Fibroblast of the aortic adventitia (primary cell): ENCODE measurements around the gene NXN. TPM values are rescaled to one million over a fixed set of nuclear protein-coding genes. Genes with fewer than 3 reads are reported as not detected.
"Not testable (repeated sequence)": the region's sequence is repeated elsewhere in the genome, so short reads cannot be mapped to it uniquely, and the experiment has no call there.

ENCODE experiments used
- DNase-seq: peaks from one replicate; pipeline ENCODE4 v3.0.0-alpha.2; 2010; ENCODE audit warnings: low read depth
- H3K4me3 ChIP-seq: 2 replicates; pipeline ENCODE4 v1.5.1; 2011; ENCODE audit warnings: low read depth, mild to moderate bottlenecking, control low read depth, low read length, moderate library complexity
- total RNA-seq: library from RNA; depleted of rRNA; stranded (reverse); fragments of >200 nt; gene quantifications from 2 replicates; pipeline ENCODE4 v1.2.3, GENCODE V29; 2012; ENCODE audit warnings: low replicate concordance
- TF ChIP-seq, protein P1 (sequence below): IDR thresholded peaks from 2 replicates; pipeline ENCODE4 v1.5.1; 2011; ENCODE audit warnings: mild to moderate bottlenecking, low read length, control low read depth, inconsistent platforms; ENCODE audit not compliant: insufficient read depth

The NXN gene
- total RNA-seq, 1 donor = 18.1 TPM

DNA sequence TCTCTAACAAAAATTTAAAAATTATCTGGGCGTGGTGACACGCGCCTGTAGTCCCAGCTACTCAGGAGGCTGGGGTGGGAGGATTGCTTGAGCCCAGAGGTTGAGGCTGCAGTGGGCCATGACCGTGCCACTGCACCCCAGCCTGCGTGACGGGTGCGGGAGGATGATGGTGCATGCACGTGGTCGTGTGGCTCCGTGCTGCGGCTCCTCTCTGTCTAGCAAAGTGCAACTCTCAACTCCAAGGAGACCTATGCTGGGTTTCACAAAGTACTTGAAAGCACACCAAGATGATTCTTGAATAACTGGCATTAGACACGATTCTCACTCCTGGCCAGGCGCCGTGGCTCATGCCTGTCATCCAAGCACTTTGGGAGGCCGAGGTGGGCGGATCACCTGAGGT lies 25.8 kb downstream of the NXN start:
- no peak overlapping the region for H3K4me3 ChIP-seq
- TF ChIP-seq, protein P1, sequence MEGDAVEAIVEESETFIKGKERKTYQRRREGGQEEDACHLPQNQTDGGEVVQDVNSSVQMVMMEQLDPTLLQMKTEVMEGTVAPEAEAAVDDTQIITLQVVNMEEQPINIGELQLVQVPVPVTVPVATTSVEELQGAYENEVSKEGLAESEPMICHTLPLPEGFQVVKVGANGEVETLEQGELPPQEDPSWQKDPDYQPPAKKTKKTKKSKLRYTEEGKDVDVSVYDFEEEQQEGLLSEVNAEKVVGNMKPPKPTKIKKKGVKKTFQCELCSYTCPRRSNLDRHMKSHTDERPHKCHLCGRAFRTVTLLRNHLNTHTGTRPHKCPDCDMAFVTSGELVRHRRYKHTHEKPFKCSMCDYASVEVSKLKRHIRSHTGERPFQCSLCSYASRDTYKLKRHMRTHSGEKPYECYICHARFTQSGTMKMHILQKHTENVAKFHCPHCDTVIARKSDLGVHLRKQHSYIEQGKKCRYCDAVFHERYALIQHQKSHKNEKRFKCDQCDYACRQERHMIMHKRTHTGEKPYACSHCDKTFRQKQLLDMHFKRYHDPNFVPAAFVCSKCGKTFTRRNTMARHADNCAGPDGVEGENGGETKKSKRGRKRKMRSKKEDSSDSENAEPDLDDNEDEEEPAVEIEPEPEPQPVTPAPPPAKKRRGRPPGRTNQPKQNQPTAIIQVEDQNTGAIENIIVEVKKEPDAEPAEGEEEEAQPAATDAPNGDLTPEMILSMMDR = no peak
- DNase-seq = no peak

DNA sequence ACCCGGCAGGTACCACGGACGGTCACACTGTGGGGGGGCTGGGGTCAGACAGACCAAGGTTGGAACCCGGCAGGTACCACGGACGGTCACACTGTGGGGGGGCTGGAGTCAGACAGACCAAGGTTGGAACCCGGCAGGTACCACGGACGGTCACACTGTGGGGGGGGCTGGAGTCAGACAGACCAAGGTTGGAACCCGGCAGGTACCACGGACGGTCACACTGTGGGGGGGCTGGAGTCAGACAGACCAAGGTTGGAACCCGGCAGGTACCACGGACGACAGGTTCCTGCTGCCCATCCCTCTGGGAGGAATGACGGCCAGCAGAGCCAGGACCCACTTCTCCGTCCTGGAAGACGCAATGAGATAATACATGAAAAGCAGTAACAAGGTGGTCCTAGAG lies 27.0 kb downstream of the NXN start:
- H3K4me3 ChIP-seq = not testable (repeated sequence)

DNA sequence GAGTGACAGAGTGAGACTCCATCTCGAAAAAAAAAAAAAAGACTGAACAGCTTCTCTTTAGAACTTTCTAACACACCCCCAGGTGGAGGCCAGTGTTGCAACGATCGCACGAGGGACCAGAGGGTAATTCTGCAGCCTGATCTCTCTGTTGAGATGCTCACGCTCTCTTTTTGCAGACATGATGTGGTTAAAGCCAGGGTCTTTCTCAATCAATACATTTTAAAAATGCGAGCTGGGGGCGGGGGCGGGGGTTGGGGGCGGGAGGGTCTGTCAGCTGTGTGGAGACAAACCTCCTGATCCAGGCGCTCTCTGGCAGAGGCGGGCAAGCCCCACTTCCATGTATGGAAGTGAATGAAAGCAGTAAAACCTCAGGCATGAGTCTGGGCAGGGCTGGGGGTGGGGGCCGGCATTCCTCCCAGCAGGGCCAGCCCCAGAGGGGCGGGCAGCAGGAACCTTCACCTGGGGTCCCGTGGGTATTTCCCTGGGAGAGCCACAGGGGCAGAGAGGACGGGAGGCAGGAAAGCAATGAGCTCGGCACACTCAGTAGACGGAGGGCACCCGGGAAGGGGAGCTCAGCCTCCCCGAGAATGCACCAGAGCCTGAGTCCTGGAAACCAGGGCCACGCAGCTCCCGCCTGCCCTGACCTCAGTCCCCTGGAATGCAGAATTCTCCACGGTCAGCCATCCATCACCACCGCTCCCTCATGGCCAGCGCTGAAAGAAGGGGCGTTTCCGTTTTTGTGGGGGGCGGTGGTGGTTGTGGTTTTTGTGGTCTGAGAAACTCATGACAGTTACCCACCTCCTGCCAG lies 28.0 kb downstream of the NXN start:
- TF ChIP-seq, protein P1 = no peak
- no peak overlapping the region for H3K4me3 ChIP-seq
- DNase-seq = peak; percentile 74

More for the DNA sequence above, 27.0 kb downstream of the NXN start:
- not testable (repeated sequence) for DNase-seq

DNA sequence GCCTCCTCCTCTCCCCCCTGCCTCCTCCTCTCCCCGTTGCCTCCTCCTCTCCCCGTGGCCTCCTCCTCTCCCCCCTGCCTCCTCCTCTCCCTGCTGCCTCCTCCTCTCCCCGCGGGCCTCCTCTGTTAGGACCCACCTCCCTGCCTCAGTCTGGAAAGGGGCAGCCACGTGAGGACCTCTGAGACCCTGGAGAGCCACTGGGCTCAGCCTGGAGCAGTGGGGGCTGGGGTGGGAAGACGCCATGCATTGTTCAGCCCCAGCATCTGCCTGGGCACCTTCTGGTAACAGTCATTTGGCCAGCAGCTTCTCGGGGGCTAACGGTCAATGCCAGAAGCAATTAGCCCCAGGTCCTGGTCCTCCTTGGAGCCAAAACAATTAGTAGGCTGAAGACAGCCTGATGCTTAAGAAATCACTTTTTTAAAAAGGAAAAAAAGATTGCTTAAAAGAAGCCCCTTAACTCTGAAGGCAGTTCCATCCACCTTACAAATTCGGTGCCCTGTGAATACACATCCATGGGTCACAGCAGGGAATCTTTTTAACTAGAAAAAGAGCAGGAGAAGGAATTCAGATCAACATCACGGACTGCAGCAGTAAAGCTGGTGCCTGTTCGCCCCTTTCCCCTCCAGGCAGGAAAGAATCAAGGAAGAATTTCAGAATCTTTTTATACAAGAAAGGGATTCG lies 29.8 kb downstream of the NXN start:
- DNase-seq = no peak
- TF ChIP-seq, protein P1 = no peak

DNA sequence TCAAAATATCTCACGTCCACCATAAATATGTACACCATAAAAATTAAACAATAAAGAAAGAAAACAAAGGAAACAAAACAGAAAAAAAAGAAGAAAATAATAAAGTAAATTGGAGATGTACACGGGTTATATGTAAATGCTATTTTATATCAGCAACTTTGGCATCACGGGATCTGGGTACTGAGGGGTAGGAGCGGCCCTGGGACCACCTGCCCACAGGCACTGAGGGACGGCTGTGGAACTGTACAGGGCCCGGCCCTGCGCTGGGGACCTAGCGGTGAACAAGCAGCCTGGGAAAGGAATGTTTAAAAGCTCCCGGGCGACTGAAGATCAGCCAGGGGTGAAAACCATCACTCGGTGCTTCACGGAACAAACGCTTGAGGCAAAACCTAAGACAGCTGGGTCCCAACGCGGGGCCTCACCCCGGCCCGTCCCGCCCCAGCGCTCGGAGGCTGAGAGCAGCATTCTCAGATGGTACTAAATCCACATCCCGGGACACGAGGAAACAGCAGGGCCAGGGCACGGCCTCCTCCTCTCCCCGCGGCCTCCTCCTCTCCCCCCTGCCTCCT lies 31.2 kb downstream of the NXN start:
- TF ChIP-seq, protein P1 = no peak
- DNase-seq = no peak
- no peak overlapping the region for H3K4me3 ChIP-seq

More for the DNA sequence above, 29.8 kb downstream of the NXN start:
- no peak overlapping the region for H3K4me3 ChIP-seq

DNA sequence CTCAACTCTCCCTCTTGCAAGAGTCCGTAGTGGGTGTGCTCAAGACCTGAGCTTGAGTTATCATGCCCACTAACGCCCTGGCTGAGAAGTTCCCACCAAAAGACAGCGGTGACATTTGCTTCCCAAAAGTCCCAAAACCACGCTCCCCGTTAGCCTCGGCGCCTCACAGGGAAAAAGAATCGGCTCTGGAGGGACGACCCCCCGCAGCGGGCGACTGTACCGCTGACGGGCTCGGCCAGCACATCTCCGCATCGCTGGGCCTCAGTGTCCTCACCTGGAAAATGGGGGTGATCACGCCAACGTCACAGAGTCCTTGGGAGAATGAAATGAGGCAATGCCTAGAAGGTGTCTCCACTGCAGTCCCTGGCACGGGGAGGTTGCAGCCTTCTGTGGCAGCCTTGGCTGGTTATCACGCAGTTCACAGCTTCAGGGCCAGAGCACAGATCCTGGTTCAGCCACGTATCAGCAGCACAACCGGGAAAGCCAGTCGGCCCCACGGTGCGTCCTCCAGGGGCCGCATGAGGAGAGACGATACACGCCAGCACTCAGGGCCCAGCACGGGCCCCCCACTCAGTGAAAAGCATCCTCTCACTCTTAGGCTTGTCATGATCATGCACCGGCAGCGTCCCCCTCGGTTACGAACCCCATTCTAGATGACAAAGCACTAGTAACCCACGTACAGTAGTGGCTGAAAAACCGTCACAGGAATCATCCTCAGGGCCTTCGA lies 32.9 kb downstream of the NXN start:
- TF ChIP-seq, protein P1 = no peak
- DNase-seq = no peak
- no peak overlapping the region for H3K4me3 ChIP-seq

DNA sequence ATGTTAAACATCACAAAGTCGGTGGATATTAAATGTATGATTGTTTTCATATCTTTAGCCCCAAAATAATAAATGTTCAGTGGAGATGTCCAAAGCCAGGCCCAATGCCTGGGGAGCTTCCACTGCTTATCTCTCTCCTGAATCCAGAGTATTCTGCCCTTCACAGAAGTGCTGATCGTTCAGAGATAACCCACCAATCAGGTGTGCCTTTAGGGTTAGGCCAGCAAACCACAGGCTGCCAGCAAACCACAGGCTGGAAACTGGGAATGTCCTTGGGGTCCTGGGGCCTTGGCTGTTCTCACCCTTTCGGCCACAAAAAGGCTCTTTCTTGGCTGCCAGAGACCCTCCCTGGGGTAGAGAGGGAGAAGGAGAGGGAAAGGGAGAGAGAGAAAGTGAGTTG lies 33.9 kb downstream of the NXN start:
- TF ChIP-seq, protein P1 = no peak
- H3K4me3 ChIP-seq = no peak overlapping the region
- no peak for DNase-seq
